Neural cell (in vitro differentiated cells): ENCODE data around the gene TM9SF4. TPM values are rescaled to one million over a fixed set of nuclear protein-coding genes. Genes with fewer than 3 reads are reported as not detected.

Experiments used
- H2AFZ ChIP-seq: fragments of 200-600, 300-800 bp; sonication (generic), shearing (Covaris generic); 2 replicates; pipeline ENCODE4 v1.6.0; 2014; ENCODE audit warnings: low read depth, mild to moderate bottlenecking, antibody characterized with exemption, low read length, moderate library complexity
- H3F3A ChIP-seq: fragments of 200-600 bp; shearing (Covaris generic); 2 replicates; pipeline ENCODE4 v1.6.1; 2016; ENCODE audit warnings: mild to moderate bottlenecking, moderate library complexity, mixed read lengths, antibody characterized with exemption, low read length; ENCODE audit not compliant: insufficient read depth, poor library complexity, severe bottlenecking
- H3K27ac ChIP-seq: fragments of 200-600, 300-800 bp; sonication (generic), shearing (Covaris generic); 2 replicates; pipeline ENCODE4 v1.5.1; 2014; ENCODE audit warnings: mild to moderate bottlenecking, low read length, moderate library complexity
- H3K27me3 ChIP-seq: fragments of 300-800, 200-600 bp; sonication (generic), shearing (Covaris generic); 2 replicates; pipeline ENCODE4 v1.6.0; 2014; ENCODE audit warnings: mild to moderate bottlenecking, low read depth, low read length, moderate library complexity; ENCODE audit not compliant: insufficient read depth
- H3K36me3 ChIP-seq: fragments of 300-800, 200-600 bp; sonication (generic), shearing (Covaris generic); 2 replicates; pipeline ENCODE4 v1.5.1; 2014; ENCODE audit warnings: mild to moderate bottlenecking, antibody characterized with exemption, low read length, moderate library complexity; ENCODE audit not compliant: insufficient read depth
- H3K4me2 ChIP-seq: fragments of 300-800, 200-600 bp; sonication (generic), shearing (Covaris generic); 2 replicates; pipeline ENCODE4 v1.6.0; 2014; ENCODE audit warnings: mild to moderate bottlenecking, low read length
- H3K4me3 ChIP-seq: fragments of 300-800, 200-600 bp; sonication (generic), shearing (Covaris generic); 2 replicates; pipeline ENCODE4 v1.5.1; 2014; ENCODE audit warnings: mild to moderate bottlenecking, low read length, moderate library complexity
- H3K79me2 ChIP-seq: fragments of 200-600 bp; shearing (Covaris generic); replicated peaks from 2 replicates; pipeline ENCODE4 v1.6.0; 2014; ENCODE audit warnings: mild to moderate bottlenecking, low read length, moderate library complexity; ENCODE audit not compliant: insufficient read depth
- H3K9ac ChIP-seq: fragments of 300-800, 200-600 bp; sonication (generic), shearing (Covaris generic); 2 replicates; pipeline ENCODE4 v1.6.1; 2016; ENCODE audit warnings: mild to moderate bottlenecking, low read length, mixed read lengths
- H3K9me2 ChIP-seq: fragments of 200-600 bp; shearing (Covaris generic); 2 replicates; pipeline ENCODE4 v1.6.1; 2016; ENCODE audit warnings: mild to moderate bottlenecking, low read length, mixed read lengths; ENCODE audit not compliant: insufficient read depth
- H3K9me3 ChIP-seq: fragments of 200-600, 300-800 bp; sonication (generic), shearing (Covaris generic); 2 replicates; pipeline ENCODE4 v1.6.1; 2016; ENCODE audit warnings: mild to moderate bottlenecking, mixed run types, low read length, moderate library complexity, mixed read lengths
- H4K20me1 ChIP-seq: fragments of 200-600 bp; shearing (Covaris generic); 2 replicates; pipeline ENCODE4 v1.6.1; 2016; ENCODE audit warnings: mild to moderate bottlenecking, mixed run types; ENCODE audit not compliant: insufficient read depth
- CTCF ChIP-seq: fragments of 450-650 bp; IDR thresholded peaks from 2 replicates; pipeline ENCODE4 v1.5.1; 2014; ENCODE audit warnings: antibody characterized with exemption, mild to moderate bottlenecking, moderate library complexity; ENCODE audit not compliant: poor library complexity, severe bottlenecking
- EP300 ChIP-seq: fragments of 450-650 bp; conservative IDR thresholded peaks from 2 replicates; pipeline ENCODE4 v1.6.1; 2014; ENCODE audit warnings: antibody characterized with exemption, mild to moderate bottlenecking, moderate library complexity; ENCODE audit not compliant: poor library complexity, severe bottlenecking
- EZH2 ChIP-seq: fragments of 200-600, 300-800 bp; shearing (Covaris generic), sonication (generic); IDR thresholded peaks from 2 replicates; pipeline ENCODE4 v1.6.1; 2014; ENCODE audit warnings: antibody characterized with exemption, low read length, borderline replicate concordance, mild to moderate bottlenecking; ENCODE audit not compliant: insufficient read depth, poor library complexity, severe bottlenecking
- MXI1 ChIP-seq: fragments of 450-650 bp; conservative IDR thresholded peaks from 2 replicates; pipeline ENCODE4 v1.6.1; 2014; ENCODE audit warnings: antibody characterized with exemption, mild to moderate bottlenecking; ENCODE audit not compliant: poor library complexity, severe bottlenecking
- POLR2AphosphoS5 ChIP-seq: IDR thresholded peaks from 2 replicates; pipeline ENCODE4 v1.6.1; 2012
- RAD21 ChIP-seq: fragments of 450-650 bp; conservative IDR thresholded peaks from 2 replicates; pipeline ENCODE4 v1.6.1; 2014; ENCODE audit warnings: antibody characterized with exemption, mild to moderate bottlenecking, moderate library complexity
- REST ChIP-seq: IDR thresholded peaks from 2 replicates; pipeline ENCODE4 v1.6.1; 2012; ENCODE audit warnings: borderline replicate concordance
- SMC3 ChIP-seq: fragments of 450-650 bp; conservative IDR thresholded peaks from 2 replicates; pipeline ENCODE4 v1.6.1; 2014; ENCODE audit warnings: antibody characterized with exemption, mild to moderate bottlenecking, moderate library complexity; ENCODE audit not compliant: poor library complexity
- TAF1 ChIP-seq: IDR thresholded peaks from 2 replicates; pipeline ENCODE4 v1.6.1; 2012; ENCODE audit warnings: low read depth
- polyA plus RNA-seq: library from polyadenylated mRNA; depleted of rRNA; stranded (reverse); fragments of >200 nt; gene quantifications from 2 replicates; pipeline ENCODE4 v1.2.3, GENCODE V29; 2014

Gene TM9SF4
- polyA plus RNA-seq, 1 donor from 2014 or later, result 18.3 TPM

DNA sequence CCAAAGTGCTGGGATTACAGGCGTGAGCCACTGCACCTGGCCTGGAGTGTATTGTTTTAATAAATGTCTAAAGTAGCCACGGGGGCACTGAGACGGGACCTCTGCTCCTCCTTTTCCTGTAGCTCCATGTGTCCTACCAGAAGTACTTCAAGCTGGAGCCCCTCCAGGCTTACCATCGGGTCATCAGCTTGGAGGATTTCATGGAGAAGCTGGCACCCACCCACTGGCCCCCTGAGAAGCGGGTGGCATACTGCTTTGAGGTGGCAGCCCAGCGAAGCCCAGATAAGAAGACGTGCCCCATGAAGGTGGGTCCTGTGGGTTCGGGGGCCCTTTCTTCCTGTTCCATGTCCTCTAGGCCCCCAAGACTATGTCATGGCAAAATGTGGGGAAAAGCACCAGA, 105.6 kb downstream of the TM9SF4 start:
- H3F3A ChIP-seq, result no peaks in the 10 kb centered on the region
- H2AFZ ChIP-seq, result no peak overlapping the region
- no peaks in the 10 kb centered on the region for H3K9me3 ChIP-seq
- H4K20me1 ChIP-seq, result no peaks in the 10 kb centered on the region
- peaks cover 6% of the 10 kb centered on the region for H3K36me3 ChIP-seq
- H3K4me2 ChIP-seq, result no peak overlapping the region
- peaks cover 3% of the 10 kb centered on the region for H3K79me2 ChIP-seq
- no peak overlapping the region for H3K9ac ChIP-seq
- H3K4me3 ChIP-seq, result no peak overlapping the region
- no peak overlapping the region for H3K27ac ChIP-seq
- H3K9me2 ChIP-seq, result no peaks in the 10 kb centered on the region
- no peak for TF ChIP-seq SMC3
- no peak for TF ChIP-seq REST
- no peak for TF ChIP-seq TAF1
- no peak for TF ChIP-seq EZH2
- TF ChIP-seq RAD21, result no peak
- no peak for TF ChIP-seq EP300
- TF ChIP-seq MXI1, result no peak
- TF ChIP-seq POLR2AphosphoS5, result no peak
- no peak for TF ChIP-seq CTCF
- H3K27me3 ChIP-seq, result no peaks in the 10 kb centered on the region

DNA sequence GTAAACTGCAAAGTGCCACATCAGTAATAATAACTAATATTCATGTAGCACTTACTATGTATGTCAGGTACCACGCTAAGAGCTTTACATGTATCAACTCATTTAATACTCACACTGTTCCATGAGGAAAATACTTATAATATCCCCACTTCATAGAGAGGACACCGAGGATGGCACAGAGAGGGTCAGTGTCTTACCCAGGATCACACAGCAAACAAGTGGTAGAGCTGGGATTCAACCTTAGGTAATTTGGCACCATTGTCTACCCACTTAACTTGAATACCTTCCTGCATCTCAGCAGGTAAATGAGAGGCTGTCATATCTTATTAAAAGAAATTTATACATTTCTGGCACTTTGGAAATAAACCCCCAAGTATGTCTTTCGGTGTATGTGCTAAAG, 106.2 kb downstream of the TM9SF4 start:
- TF ChIP-seq REST (no peak), EP300 (no peak), POLR2AphosphoS5 (no peak), MXI1 (no peak), CTCF (no peak), TAF1 (no peak), RAD21 (no peak), EZH2 (no peak), SMC3 (no peak)
- H3K27me3 ChIP-seq, result no peaks in the 10 kb centered on the region
- no peak overlapping the region for H3K4me2 ChIP-seq
- H3F3A ChIP-seq, result no peaks in the 10 kb centered on the region
- H3K79me2 ChIP-seq, result peaks cover 3% of the 10 kb centered on the region
- H3K4me3 ChIP-seq, result no peak overlapping the region
- H3K9ac ChIP-seq, result no peak overlapping the region
- H4K20me1 ChIP-seq, result no peaks in the 10 kb centered on the region
- no peak overlapping the region for H3K27ac ChIP-seq
- H3K9me2 ChIP-seq, result no peaks in the 10 kb centered on the region
- H3K36me3 ChIP-seq, result peaks cover 8% of the 10 kb centered on the region
- no peak overlapping the region for H2AFZ ChIP-seq
- H3K9me3 ChIP-seq, result no peaks in the 10 kb centered on the region
